Natural killer cell (primary cell): ENCODE results near the gene ANKRD36. TPM values are rescaled to one million over a fixed set of nuclear protein-coding genes. Genes with fewer than 3 reads are reported as not detected.
"Not testable (repeated sequence)": the region's sequence is repeated elsewhere in the genome, so short reads cannot be mapped to it uniquely, and the experiment has no call there.

Experiments
- ATAC-seq, 3 donors: fragments of 150-1000 bp in 2 of 3; fragments of 200-7000 bp in 1 of 3; cut with Tn5 transposase; 1 replicate in 1 of 3; 2 replicates in 2 of 3; pipeline ENCODE4 v1.10.0; 2021; ENCODE audit warnings: mild to moderate bottlenecking in 2 of 3, moderate library complexity in 2 of 3
- DNase-seq, 2 donors: peaks; one replicate each; pipeline versions ENCODE4 v3.0.0 to v3.0.0-alpha.2; 2013 to 2021; ENCODE audit warnings: mixed read lengths in 1 of 2
- H3K27ac ChIP-seq: one replicate; pipeline ENCODE4 v1.5.1; 2013; ENCODE audit warnings: mild to moderate bottlenecking, low read length
- H3K27me3 ChIP-seq: one replicate; pipeline ENCODE4 v1.6.1; 2013; ENCODE audit warnings: low read length; ENCODE audit not compliant: control insufficient read depth, insufficient read depth
- H3K36me3 ChIP-seq: one replicate; pipeline ENCODE4 v1.6.1; 2013; ENCODE audit warnings: low read length; ENCODE audit not compliant: control insufficient read depth, insufficient read depth
- H3K4me1 ChIP-seq: one replicate; pipeline ENCODE4 v1.6.1; 2013; ENCODE audit warnings: low read length; ENCODE audit not compliant: control insufficient read depth, insufficient read depth
- H3K4me3 ChIP-seq: one replicate; pipeline ENCODE4 v1.5.1; 2013; ENCODE audit warnings: low read length
- H3K9me3 ChIP-seq: one replicate; pipeline ENCODE4 v1.6.1; 2013; ENCODE audit warnings: low read length; ENCODE audit not compliant: control insufficient read depth, insufficient read depth
- H3K27ac Mint-ChIP-seq, 2 donors: one replicate each; pipeline ENCODE4 v1.8.0; 2022; ENCODE audit warnings: mild to moderate bottlenecking in 2 of 2, mixed read lengths in 2 of 2, moderate library complexity in 1 of 2
- H3K27me3 Mint-ChIP-seq, 2 donors: one replicate each; pipeline ENCODE4 v1.8.0; 2022; ENCODE audit warnings: low read depth in 2 of 2, mixed read lengths in 2 of 2
- H3K36me3 Mint-ChIP-seq: one replicate; pipeline ENCODE4 v1.8.0; 2022; ENCODE audit warnings: mixed read lengths
- H3K4me1 Mint-ChIP-seq, 2 donors: one replicate each; pipeline ENCODE4 v1.8.0; 2022; ENCODE audit warnings: mixed read lengths in 2 of 2
- H3K4me3 Mint-ChIP-seq: one replicate; pipeline ENCODE4 v1.8.0; 2022; ENCODE audit warnings: mild to moderate bottlenecking, moderate library complexity, mixed read lengths
- H3K9me3 Mint-ChIP-seq, 2 donors: one replicate each; pipeline ENCODE4 v1.8.0; 2022; ENCODE audit warnings: mixed read lengths in 2 of 2
- WGBS: methylation state at CpG from one replicate; pipeline ENCODE4 v1.1.7; 2013; ENCODE audit warnings: missing lambda C conversion rate; ENCODE audit not compliant: insufficient coverage; 5-methylcytosine and 5-hydroxymethylcytosine counted together
- intact Hi-C: fragments of 100-400 bp; cut with micrococcal nuclease; formaldehyde crosslinking; loops from one replicate; pipeline ENCODE4 v1.14.2; 2022
- total RNA-seq, 4 donors: library from RNA; stranded (reverse); fragments of 120-200 nt in 1 of 4; gene quantifications; one replicate each; pipeline versions ENCODE4 v1.2.3 to v1.2.4, GENCODE V29; 2013 to 2022

ANKRD36 gene
- total RNA-seq, 3 donors from 2014 or later (not counting 1 experiment from before 2014, with no cell fraction given) = 64.3 to 69.1 (median 68.4) TPM

- DNase-seq, H3K4me3 Mint-ChIP-seq, H3K27ac ChIP-seq, H3K4me1 ChIP-seq, H3K27ac Mint-ChIP-seq, H3K36me3 Mint-ChIP-seq, intact Hi-C loops, H3K4me3 ChIP-seq, H3K9me3 ChIP-seq, H3K4me1 Mint-ChIP-seq, H3K9me3 Mint-ChIP-seq, H3K27me3 ChIP-seq, H3K36me3 ChIP-seq, ATAC-seq: not testable (repeated sequence)
- 89% methylated on average over 4 of the region's 8 CpGs for whole genome bisulfite sequencing
- peaks cover 0 to 12% of the 10 kb centered on the region in 2 donors for H3K27me3 Mint-ChIP-seq
Observed at GRCh38 chr2:97077213-97077612, 35.7 kb upstream of the ANKRD36 start.

GRCh38 chr2:97080855-97081254 is 32.1 kb upstream of the ANKRD36 start:
- H3K36me3 Mint-ChIP-seq, H3K4me1 Mint-ChIP-seq, H3K9me3 Mint-ChIP-seq, H3K27ac ChIP-seq, ATAC-seq, H3K36me3 ChIP-seq, DNase-seq, H3K9me3 ChIP-seq, H3K4me3 Mint-ChIP-seq, H3K4me1 ChIP-seq, H3K27ac Mint-ChIP-seq, H3K27me3 Mint-ChIP-seq, intact Hi-C loops, H3K4me3 ChIP-seq, H3K27me3 ChIP-seq: not testable (repeated sequence)
- 100% methylated on average over 2 of the region's 10 CpGs for WGBS

- WGBS = 74% methylated on average over 4 of the region's 9 CpGs
- H3K36me3 Mint-ChIP-seq, ATAC-seq, H3K4me1 Mint-ChIP-seq, H3K27ac ChIP-seq, intact Hi-C loops, H3K9me3 ChIP-seq, H3K27ac Mint-ChIP-seq, H3K4me3 Mint-ChIP-seq, H3K36me3 ChIP-seq, H3K9me3 Mint-ChIP-seq, H3K4me1 ChIP-seq, H3K27me3 ChIP-seq, H3K27me3 Mint-ChIP-seq, H3K4me3 ChIP-seq: not testable (repeated sequence)
- DNase-seq = peak in 1 of 2 donors; percentile 3
Observed at GRCh38 chr2:97082206-97082605, 30.7 kb upstream of the ANKRD36 start.

- H3K4me3 ChIP-seq, H3K27me3 ChIP-seq, H3K4me3 Mint-ChIP-seq, ATAC-seq, H3K9me3 ChIP-seq, H3K9me3 Mint-ChIP-seq, H3K4me1 Mint-ChIP-seq, DNase-seq, H3K27ac Mint-ChIP-seq, intact Hi-C loops, H3K27ac ChIP-seq, H3K36me3 Mint-ChIP-seq, H3K27me3 Mint-ChIP-seq, H3K36me3 ChIP-seq, H3K4me1 ChIP-seq: not testable (repeated sequence)
- WGBS = 90% methylated on average over 7 of the region's 7 CpGs
Observed at GRCh38 chr2:97083516-97083915, 29.4 kb upstream of the ANKRD36 start.

- H3K9me3 Mint-ChIP-seq, H3K9me3 ChIP-seq, H3K36me3 ChIP-seq, H3K36me3 Mint-ChIP-seq, H3K27me3 Mint-ChIP-seq, H3K27ac ChIP-seq, H3K4me1 ChIP-seq, DNase-seq, intact Hi-C loops, H3K4me3 Mint-ChIP-seq, H3K4me1 Mint-ChIP-seq, H3K27me3 ChIP-seq, H3K27ac Mint-ChIP-seq, H3K4me3 ChIP-seq: not testable (repeated sequence)
- no CpG with 5 or more reads among the region's 7 CpGs for WGBS
- ATAC-seq = peak in 1 of 3 donors; percentile 22
Observed at GRCh38 chr2:97085093-97085492, 27.9 kb upstream of the ANKRD36 start.

- H3K36me3 ChIP-seq, H3K4me3 Mint-ChIP-seq, H3K27ac Mint-ChIP-seq, H3K27ac ChIP-seq, DNase-seq, intact Hi-C loops, H3K4me1 Mint-ChIP-seq, H3K36me3 Mint-ChIP-seq, ATAC-seq, H3K9me3 Mint-ChIP-seq, H3K27me3 ChIP-seq, H3K4me1 ChIP-seq, H3K9me3 ChIP-seq, H3K27me3 Mint-ChIP-seq, H3K4me3 ChIP-seq: not testable (repeated sequence)
- no CpG with 5 or more reads among the region's 1 CpG for WGBS
Observed at GRCh38 chr2:97088706-97089105, 24.2 kb upstream of the ANKRD36 start.

GRCh38 chr2:97092946-97093345 is 20.0 kb upstream of the ANKRD36 start:
- H3K27me3 ChIP-seq, intact Hi-C loops, H3K27ac ChIP-seq, H3K36me3 ChIP-seq, H3K27me3 Mint-ChIP-seq, H3K9me3 Mint-ChIP-seq, ATAC-seq, H3K36me3 Mint-ChIP-seq, H3K4me1 Mint-ChIP-seq, H3K4me3 ChIP-seq, H3K9me3 ChIP-seq: not testable (repeated sequence)
- peak overlapping the region; percentile 31 for H3K4me3 Mint-ChIP-seq
- DNase-seq = peak in 1 of 2 donors; percentile 2
- peaks cover 13% of the 10 kb centered on the region for H3K4me1 ChIP-seq
- 97% methylated on average over 2 of the region's 2 CpGs for WGBS
- H3K27ac Mint-ChIP-seq = peak overlapping the region in 1 of 2 donors; percentile 36

- H3K27ac ChIP-seq, H3K36me3 ChIP-seq, intact Hi-C loops, H3K27me3 ChIP-seq, H3K36me3 Mint-ChIP-seq, H3K9me3 Mint-ChIP-seq, H3K9me3 ChIP-seq, H3K27ac Mint-ChIP-seq, H3K4me1 Mint-ChIP-seq, H3K4me3 ChIP-seq: not testable (repeated sequence)
- H3K4me3 Mint-ChIP-seq = peak overlapping the region; percentile 6
- H3K27me3 Mint-ChIP-seq = peaks cover 13 to 14% of the 10 kb centered on the region in 2 donors
- H3K4me1 ChIP-seq = peaks cover 13% of the 10 kb centered on the region
- peak in 1 of 2 donors; percentile 11 for DNase-seq
- ATAC-seq = peak in 2 of 3 donors; percentile 7 to 27
- WGBS = 85% methylated on average over 3 of the region's 33 CpGs
Observed at GRCh38 chr2:97093983-97094771, 18.8 kb upstream of the ANKRD36 start.
